Esophagus muscularis mucosa (tissue), 4 donors: ENCODE data around the gene FPR1.

ENCODE experiments used
- EP300 ChIP-seq: sonication (generic); formaldehyde crosslinking; IDR thresholded peaks from one replicate; pipeline ENCODE4 v1.6.1; 2017; ENCODE audit warnings: antibody characterized with exemption
- POLR2AphosphoS5 ChIP-seq, 2 donors: sonication (generic); formaldehyde crosslinking; IDR thresholded peaks; one replicate each; pipeline ENCODE4 v1.6.1; 2017; ENCODE audit warnings: antibody characterized with exemption in 2 of 2
- TF ChIP-seq, protein P1 (sequence below), 3 experiments: fragments of 200-600 bp in 2 of 3; fragments of 450-650 bp in 1 of 3; sonication (generic) in 2 of 3; IDR thresholded peaks; one replicate each; pipeline ENCODE4 v1.5.1; 2017 to 2019; ENCODE audit warnings: antibody characterized with exemption in 3 of 3, mild to moderate bottlenecking in 2 of 3, moderate library complexity in 1 of 3

DNA sequence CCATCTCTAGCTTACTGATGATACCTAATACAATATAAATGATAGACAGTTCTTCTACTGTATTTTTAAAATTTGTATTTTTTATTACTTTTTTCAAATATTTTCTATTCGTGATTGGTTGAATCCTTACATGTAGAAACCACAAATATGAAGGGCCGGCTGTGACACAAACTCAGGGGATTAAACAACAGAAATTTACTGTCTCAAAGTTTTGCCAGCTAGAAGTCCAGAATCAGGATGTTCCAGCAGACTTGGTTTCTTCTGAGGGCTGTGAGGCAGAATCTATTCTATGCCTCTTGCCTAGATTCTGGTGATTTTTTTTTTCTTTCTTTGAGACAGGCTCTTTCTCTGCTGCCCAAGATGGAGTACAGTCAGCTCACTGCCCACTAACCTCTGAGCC, 13.8 kb downstream of the FPR1 start:
- TF ChIP-seq POLR2AphosphoS5 (IDR thresholded peaks at IDR 0.05) (no peak), EP300 (no peak)
- TF ChIP-seq, protein P1, sequence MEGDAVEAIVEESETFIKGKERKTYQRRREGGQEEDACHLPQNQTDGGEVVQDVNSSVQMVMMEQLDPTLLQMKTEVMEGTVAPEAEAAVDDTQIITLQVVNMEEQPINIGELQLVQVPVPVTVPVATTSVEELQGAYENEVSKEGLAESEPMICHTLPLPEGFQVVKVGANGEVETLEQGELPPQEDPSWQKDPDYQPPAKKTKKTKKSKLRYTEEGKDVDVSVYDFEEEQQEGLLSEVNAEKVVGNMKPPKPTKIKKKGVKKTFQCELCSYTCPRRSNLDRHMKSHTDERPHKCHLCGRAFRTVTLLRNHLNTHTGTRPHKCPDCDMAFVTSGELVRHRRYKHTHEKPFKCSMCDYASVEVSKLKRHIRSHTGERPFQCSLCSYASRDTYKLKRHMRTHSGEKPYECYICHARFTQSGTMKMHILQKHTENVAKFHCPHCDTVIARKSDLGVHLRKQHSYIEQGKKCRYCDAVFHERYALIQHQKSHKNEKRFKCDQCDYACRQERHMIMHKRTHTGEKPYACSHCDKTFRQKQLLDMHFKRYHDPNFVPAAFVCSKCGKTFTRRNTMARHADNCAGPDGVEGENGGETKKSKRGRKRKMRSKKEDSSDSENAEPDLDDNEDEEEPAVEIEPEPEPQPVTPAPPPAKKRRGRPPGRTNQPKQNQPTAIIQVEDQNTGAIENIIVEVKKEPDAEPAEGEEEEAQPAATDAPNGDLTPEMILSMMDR (IDR thresholded peaks at IDR 0.05): no peak
